Heart left ventricle (tissue), 16 donors: Measurements from ENCODE around the gene ZFP36L1. TPM values are rescaled to one million over a fixed set of nuclear protein-coding genes. Genes with fewer than 3 reads are reported as not detected.

Experiments
- ATAC-seq, 4 donors: fragments of 200-7000 bp; cut with Tn5 transposase; one replicate each; pipeline ENCODE4 v1.9.1; 2020 to 2022; ENCODE audit warnings: moderate library complexity in 4 of 4, mild to moderate bottlenecking in 3 of 4, moderate number of reproducible peaks in 1 of 4
- DNase-seq, 5 donors: peaks; one replicate each; pipeline ENCODE4 v3.0.0-alpha.2; 2020
- H3K27ac ChIP-seq, 12 donors: fragments of 200-600 bp; sonication (generic) in 4 of 12; one replicate each; pipeline versions ENCODE4 v1.5.0 to v1.8.0; 2016 to 2022; ENCODE audit warnings: mild to moderate bottlenecking in 2 of 12
- H3K27me3 ChIP-seq, 9 donors: fragments of 200-600 bp; sonication (generic) in 2 of 9; one replicate each; pipeline versions ENCODE4 v1.5.1 to v1.8.0; 2016 to 2022; ENCODE audit warnings: mild to moderate bottlenecking in 3 of 9
- H3K36me3 ChIP-seq, 9 donors: fragments of 200-600 bp; sonication (generic) in 2 of 9; one replicate each; pipeline versions ENCODE4 v1.5.0 to v1.8.0; 2018 to 2022; ENCODE audit warnings: mild to moderate bottlenecking in 2 of 9
- H3K4me1 ChIP-seq, 12 donors: fragments of 200-600 bp; sonication (generic) in 4 of 12; one replicate each; pipeline versions ENCODE4 v1.5.0 to v1.8.0; 2016 to 2022; ENCODE audit warnings: mild to moderate bottlenecking in 3 of 12
- H3K4me3 ChIP-seq, 12 donors: fragments of 200-600 bp; sonication (generic) in 4 of 12; one replicate each; pipeline versions ENCODE4 v1.5.0 to v1.8.0; 2017 to 2022; ENCODE audit warnings: mild to moderate bottlenecking in 9 of 12, moderate library complexity in 4 of 12
- H3K9me3 ChIP-seq, 12 donors: fragments of 200-600 bp; sonication (generic) in 4 of 12; one replicate each; pipeline versions ENCODE4 v1.5.0 to v1.8.0; 2016 to 2022; ENCODE audit warnings: mild to moderate bottlenecking in 1 of 12
- CTCF ChIP-seq, 12 donors: fragments of 200-600 bp; sonication (generic) in 4 of 12; IDR thresholded peaks; one replicate each; pipeline versions ENCODE4 v1.5.0 to v1.8.0; 2018 to 2022; ENCODE audit warnings: antibody characterized with exemption in 12 of 12, mild to moderate bottlenecking in 5 of 12
- POLR2A ChIP-seq, 2 donors: fragments of 450-650 bp; IDR thresholded peaks; one replicate each; pipeline ENCODE4 v1.6.1; 2017; ENCODE audit warnings: antibody characterized with exemption in 2 of 2, mild to moderate bottlenecking in 2 of 2, moderate library complexity in 2 of 2
- WGBS, 4 donors: extraction: QIAGEN DNeasy Blood & Tissue Kit in 2 of 4; methylation state at CpG; one replicate each; pipeline versions ENCODE4 v1.1.5 to v1.1.7; 2013 to 2018; 5-methylcytosine and 5-hydroxymethylcytosine counted together
- intact Hi-C, 10 donors: fragments of 100-400 bp; cut with DNase I; formaldehyde crosslinking; loops; one replicate each; pipeline versions ENCODE4 v1.11.1 to v1.14.2; 2022
- polyA plus RNA-seq, 2 donors: library from polyadenylated mRNA; stranded (reverse); fragments of 200-250 nt; gene quantifications; one replicate each; pipeline ENCODE4 v1.2.3, GENCODE V29; 2013
- total RNA-seq, 9 donors: library from RNA; depleted of rRNA in 2 of 9; stranded (reverse); fragments of >200 nt in 2 of 9; fragmentation: NEBNext Ultra II Directional in 3 of 9; extraction: Animal tissue kit (Norgen Biotek cat#: 25700) in 3 of 9; gene quantifications; one replicate each; pipeline versions ENCODE4 v1.1.0 to v1.2.4, GENCODE V29; 2016 to 2023
- donor health status: ischemic (EF 13 %, LVEDD 7.1; RV severe dilation, severe dysfunction).
- donor health status: healthy with polysubstance abuse.
- donor health status: DM: no; HTN: yes; CAD: no.
- donor health status: DM: no; HTN: no; CAD: no.
- donor health status: ischemic (EF 25% LVEDD 6.9; RV normal size, moderate dysfunction).
- donor health status: ischemic (EF 25% LVEDD 5.7; RV mildly dilated, moderate dysfunction).
- donor health status: healthy.
- donor health status: DM: yes; HTN: yes; CAD: no.
- donor health status: ischemic (EF 35%, LVEDD 5.7; RV mildly dilated, moderate dysfunction).
- donor health status: nonischemic (EF 11% LVEDD 7.7; RV severe dilation, severe dysfunction).
- donor health status: DM: yes; HTN: yes; CAD: no.
- donor health status: PGD.
- donor health status: ischemic (EF 29% LVEDD 5.4; RV normal size, mild dysfunction).
- donor health status: nonischemic (EF 23%, LVEDD 6.1; RV moderate dilation, normal function).

The ZFP36L1 gene
- total and polyA plus RNA-seq, 11 donors = 21.2 to 183 (median 68.9) TPM

GRCh38 chr14:68739701-68740100 is 53.2 kb downstream of the ZFP36L1 start:
- H3K9me3 ChIP-seq = peaks cover 0 to 6% (median 0%) of the 10 kb centered on the region in 12 donors
- TF ChIP-seq CTCF (IDR thresholded peaks at IDR 0.05) (no peak), POLR2A (IDR thresholded peaks at IDR 0.05) (no peak)
- H3K36me3 ChIP-seq = no peaks in the 10 kb centered on the region
- intact Hi-C loops = loop anchor here in 2 of 10 donors (5.0 kb wide), 1 partner anchor 43 kb away; no protein-coding TSS in a partner anchor
- H3K27me3 ChIP-seq = no peaks in the 10 kb centered on the region
- no peak overlapping the region for H3K27ac ChIP-seq
- DNase-seq (no peak), ATAC-seq (no peak)
- 82 to 92% (median 91%) methylated on average over 7 of the region's 7 CpGs for WGBS, 4 donors
- no peak overlapping the region for H3K4me3 ChIP-seq
- peaks cover 0 to 32% (median 18%) of the 10 kb centered on the region in 12 donors for H3K4me1 ChIP-seq

- no peak for ATAC-seq
- no peak for DNase-seq
- intact Hi-C loops = loop anchor here in 2 of 10 donors (5.0 kb wide), 1 partner anchor 44 kb away; no protein-coding TSS in a partner anchor
- TF ChIP-seq CTCF (IDR thresholded peaks at IDR 0.05) (no peak), POLR2A (IDR thresholded peaks at IDR 0.05) (no peak)
- Histone ChIP-seq H3K4me1 (peaks cover 0 to 43% (median 24%) of the 10 kb centered on the region in 12 donors), H3K4me3 (no peak overlapping the region), H3K36me3 (no peaks in the 10 kb centered on the region), H3K27ac (no peak overlapping the region), H3K9me3 (peaks cover 0 to 6% (median 0%) of the 10 kb centered on the region in 12 donors), H3K27me3 (no peaks in the 10 kb centered on the region)
- 94 to 98% (median 98%) methylated on average over 4 of the region's 4 CpGs for WGBS, 4 donors
These were observed 54.3 kb downstream of the ZFP36L1 start for GRCh38 chr14:68738559-68738958.

Other genes with a start within 250 kb of the ZFP36L1 start
- 100 to 1,000 TPM in 6 of 9 donors, 10 to 100 TPM in 3; 63.6 to 252 (median 110) TPM for gene ACTN1, start 186.2 kb upstream of the ZFP36L1 start, total RNA-seq
- gene ACTN1, start 186.2 kb upstream of the ZFP36L1 start, polyA plus RNA-seq = 10 to 100 TPM; 48.4 to 88.2 TPM